ENCODE data around the gene FECH. TPM values are rescaled to one million over a fixed set of nuclear protein-coding genes. Genes with fewer than 3 reads are reported as not detected.

FECH gene
- total RNA-seq, 4 donors from 2014 or later = 16.4 to 56.4 (median 29.2) TPM

DNA sequence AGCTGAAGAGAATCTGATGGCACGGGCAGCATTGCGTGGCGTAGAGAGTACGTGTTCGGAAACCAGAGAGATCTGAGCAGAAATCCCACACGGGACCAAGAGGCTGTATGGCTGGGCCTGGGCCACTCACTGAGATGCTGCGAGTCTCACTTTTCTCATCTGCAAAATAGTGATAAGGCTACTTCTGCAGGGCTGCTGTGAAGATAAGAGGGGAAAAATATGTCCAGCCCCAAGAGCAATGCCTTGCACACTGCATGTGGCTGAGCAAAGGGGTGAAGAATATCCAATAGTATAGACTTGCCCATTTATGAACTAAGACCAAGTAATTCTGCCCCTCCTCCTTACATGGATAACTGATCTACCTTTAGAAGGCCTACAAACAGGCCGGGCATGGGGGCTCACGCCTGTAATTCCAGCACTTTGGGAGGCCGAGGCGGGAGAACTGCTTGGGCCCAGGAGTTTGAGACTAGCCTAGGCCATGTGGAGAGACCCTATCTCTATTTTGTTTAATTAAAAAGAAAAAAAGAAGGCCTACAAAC lies 3.1 kb downstream of the FECH start:
- peaks cover 0 to 47% of the 10 kb centered on the region in 2 donors for H3K36me3 ChIP-seq
- H3K9me3 ChIP-seq = no peaks in the 10 kb centered on the region
- peaks cover 0 to 25% (median 5%) of the 10 kb centered on the region in 3 donors for H3K4me1 ChIP-seq
- 90 to 96% methylated on average over 9 of the region's 11 CpGs for WGBS, 2 donors (ENCODE audit: low coverage in 1 of 2)
- H3K4me3 ChIP-seq = no peak overlapping the region
- no peak for ATAC-seq
- TF ChIP-seq, protein P1, sequence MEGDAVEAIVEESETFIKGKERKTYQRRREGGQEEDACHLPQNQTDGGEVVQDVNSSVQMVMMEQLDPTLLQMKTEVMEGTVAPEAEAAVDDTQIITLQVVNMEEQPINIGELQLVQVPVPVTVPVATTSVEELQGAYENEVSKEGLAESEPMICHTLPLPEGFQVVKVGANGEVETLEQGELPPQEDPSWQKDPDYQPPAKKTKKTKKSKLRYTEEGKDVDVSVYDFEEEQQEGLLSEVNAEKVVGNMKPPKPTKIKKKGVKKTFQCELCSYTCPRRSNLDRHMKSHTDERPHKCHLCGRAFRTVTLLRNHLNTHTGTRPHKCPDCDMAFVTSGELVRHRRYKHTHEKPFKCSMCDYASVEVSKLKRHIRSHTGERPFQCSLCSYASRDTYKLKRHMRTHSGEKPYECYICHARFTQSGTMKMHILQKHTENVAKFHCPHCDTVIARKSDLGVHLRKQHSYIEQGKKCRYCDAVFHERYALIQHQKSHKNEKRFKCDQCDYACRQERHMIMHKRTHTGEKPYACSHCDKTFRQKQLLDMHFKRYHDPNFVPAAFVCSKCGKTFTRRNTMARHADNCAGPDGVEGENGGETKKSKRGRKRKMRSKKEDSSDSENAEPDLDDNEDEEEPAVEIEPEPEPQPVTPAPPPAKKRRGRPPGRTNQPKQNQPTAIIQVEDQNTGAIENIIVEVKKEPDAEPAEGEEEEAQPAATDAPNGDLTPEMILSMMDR (IDR thresholded peaks at IDR 0.05) = no peak
- TF ChIP-seq POLR2A (IDR thresholded peaks at IDR 0.05) = no peak
- H3K27ac ChIP-seq = no peak overlapping the region
- no peaks in the 10 kb centered on the region for H3K27me3 ChIP-seq

DNA sequence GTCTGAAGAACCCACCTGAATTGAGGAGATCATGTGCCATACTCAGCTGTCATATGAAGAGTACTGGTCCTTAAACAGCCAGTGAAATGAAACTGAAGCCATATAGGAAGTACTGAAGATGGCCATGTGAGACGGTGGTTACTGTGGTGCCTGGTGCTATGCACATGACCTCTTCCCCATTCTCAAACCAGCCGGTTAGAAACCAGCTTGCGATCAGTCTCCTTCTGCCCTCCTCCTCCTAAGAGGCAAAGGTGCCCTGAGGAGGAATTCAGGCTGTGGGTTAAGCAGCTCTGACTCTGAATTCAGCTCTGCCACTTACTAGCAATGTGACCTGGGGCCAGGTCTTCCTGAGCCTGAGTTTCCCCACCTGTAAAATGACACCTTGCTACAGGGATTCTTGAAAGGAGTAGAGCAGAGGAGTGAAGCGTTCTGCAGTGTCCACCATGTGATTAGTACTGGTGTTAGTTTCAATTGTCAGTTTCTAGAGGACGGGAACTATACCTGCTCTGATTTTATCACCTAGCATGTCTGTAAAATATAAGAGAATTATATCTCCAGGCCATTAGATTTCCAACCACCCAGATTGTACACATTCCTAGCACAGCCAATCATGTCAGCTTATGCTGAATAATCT lies 5.1 kb downstream of the FECH start:
- peaks cover 0 to 66% of the 10 kb centered on the region in 2 donors for H3K36me3 ChIP-seq
- H3K4me3 ChIP-seq = no peak overlapping the region
- TF ChIP-seq, protein P1 (IDR thresholded peaks at IDR 0.05) = no peak
- TF ChIP-seq POLR2AphosphoS5 (IDR thresholded peaks at IDR 0.05) = no peak
- TF ChIP-seq POLR2A (IDR thresholded peaks at IDR 0.05) = no peak
- TF ChIP-seq EP300 (IDR thresholded peaks at IDR 0.05) = no peak
- no peaks in the 10 kb centered on the region for H3K27me3 ChIP-seq
- 66 to 92% methylated on average over 2 to 4 of the region's 5 CpGs for WGBS, 2 donors (ENCODE audit: low coverage in 1 of 2)
- H3K9me3 ChIP-seq = no peaks in the 10 kb centered on the region
- no peak overlapping the region for H3K27ac ChIP-seq
- no peak for ATAC-seq
- H3K4me1 ChIP-seq = peaks cover 0 to 19% (median 5%) of the 10 kb centered on the region in 3 donors

DNA sequence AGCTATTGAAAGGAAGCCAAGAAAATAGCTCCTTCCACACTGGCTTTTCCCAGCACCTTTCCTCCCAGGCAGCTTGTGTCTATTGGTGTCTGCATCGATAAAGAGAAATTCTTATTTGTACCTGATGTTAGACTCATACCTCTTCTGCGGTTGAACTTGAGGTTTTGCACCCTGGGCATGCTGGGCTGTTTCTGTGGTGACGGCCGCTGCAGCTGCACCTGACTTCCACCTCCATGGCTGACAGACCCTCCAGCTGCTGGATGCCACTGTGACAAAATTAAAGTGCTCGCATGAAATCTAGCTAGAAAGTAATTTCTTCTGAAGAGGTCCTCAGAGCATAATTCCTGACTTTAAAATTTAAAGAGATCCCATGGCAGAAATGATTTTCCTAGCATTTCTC lies 6.6 kb downstream of the FECH start:
- ATAC-seq = no peak
- no peaks in the 10 kb centered on the region for H3K9me3 ChIP-seq
- H3K27ac ChIP-seq = no peak overlapping the region
- WGBS, 2 donors (ENCODE audit: low coverage in 1 of 2) = 100% methylated on average over 1 to 5 of the region's 5 CpGs
- H3K4me1 ChIP-seq = peaks cover 0 to 6% (median 0%) of the 10 kb centered on the region in 3 donors
- peaks cover 0 to 81% of the 10 kb centered on the region in 2 donors for H3K36me3 ChIP-seq
- H3K4me3 ChIP-seq = no peak overlapping the region
- no peaks in the 10 kb centered on the region for H3K27me3 ChIP-seq
- TF ChIP-seq EP300 (IDR thresholded peaks at IDR 0.05) (no peak), POLR2A (IDR thresholded peaks at IDR 0.05) (no peak), POLR2AphosphoS5 (IDR thresholded peaks at IDR 0.05) (no peak)
- TF ChIP-seq, protein P1 (IDR thresholded peaks at IDR 0.05) = no peak

DNA sequence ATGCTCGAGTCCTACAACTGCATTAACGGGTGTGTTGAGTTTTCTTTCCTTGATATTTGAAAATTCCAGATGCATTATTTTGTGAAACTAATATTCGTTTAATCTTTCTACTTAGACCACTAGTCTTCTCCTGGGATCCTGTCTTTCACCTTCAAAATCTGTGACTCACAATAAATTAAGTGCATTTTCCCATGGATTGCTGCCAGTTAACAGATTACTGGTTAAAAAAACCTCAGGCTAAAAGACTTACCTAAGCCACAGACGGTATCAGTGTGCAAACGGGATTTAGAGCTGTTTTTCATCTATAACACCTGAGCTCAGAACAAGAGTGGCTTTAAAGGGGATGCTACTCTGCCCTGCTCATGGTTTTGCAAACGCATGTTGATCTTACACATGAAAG lies 10.2 kb downstream of the FECH start:
- Histone ChIP-seq H3K36me3 (peaks cover 0 to 98% of the 10 kb centered on the region in 2 donors), H3K27me3 (no peaks in the 10 kb centered on the region), H3K4me1 (no peaks in the 10 kb centered on the region), H3K27ac (no peak overlapping the region), H3K9me3 (no peaks in the 10 kb centered on the region), H3K4me3 (no peak overlapping the region)
- WGBS, 2 donors (ENCODE audit: low coverage in 1 of 2) = 63 to 75% methylated on average over 2 to 6 of the region's 6 CpGs
- TF ChIP-seq POLR2AphosphoS5 (IDR thresholded peaks at IDR 0.05) (no peak), POLR2A (IDR thresholded peaks at IDR 0.05) (no peak), EP300 (IDR thresholded peaks at IDR 0.05) (no peak)
- TF ChIP-seq, protein P1 (IDR thresholded peaks at IDR 0.05) = no peak
- no peak for ATAC-seq

DNA sequence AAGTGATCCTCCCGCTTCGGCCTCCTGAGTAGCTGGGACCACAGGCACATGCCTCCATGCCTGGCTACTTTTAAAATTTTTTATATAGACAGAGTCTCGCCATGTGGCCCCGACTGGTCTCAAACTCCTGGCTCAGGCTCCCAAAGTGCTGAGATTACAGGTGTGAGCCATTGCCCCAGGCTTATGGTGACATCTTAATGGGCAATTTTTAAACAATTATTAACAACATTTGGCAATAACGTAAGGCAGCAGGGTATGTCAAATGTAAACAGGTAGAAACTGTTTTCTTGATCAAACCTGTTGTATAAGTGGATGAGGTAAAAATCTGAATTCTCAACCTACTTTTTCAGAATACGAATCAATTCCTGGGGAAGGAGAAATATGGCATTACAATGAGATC lies 11.0 kb downstream of the FECH start:
- Histone ChIP-seq H3K36me3 (peaks cover 0 to 98% of the 10 kb centered on the region in 2 donors), H3K27ac (no peak overlapping the region), H3K9me3 (no peaks in the 10 kb centered on the region), H3K4me1 (no peaks in the 10 kb centered on the region), H3K4me3 (no peak overlapping the region), H3K27me3 (no peaks in the 10 kb centered on the region)
- no peak for ATAC-seq
- WGBS, 2 donors (ENCODE audit: low coverage in 1 of 2) = 77 to 100% methylated on average over 1 to 6 of the region's 6 CpGs
- TF ChIP-seq EP300 (IDR thresholded peaks at IDR 0.05) = no peak
- no peak for TF ChIP-seq POLR2A (IDR thresholded peaks at IDR 0.05)
- TF ChIP-seq, protein P1 (IDR thresholded peaks at IDR 0.05) = no peak
- TF ChIP-seq POLR2AphosphoS5 (IDR thresholded peaks at IDR 0.05) = no peak
